Upper lobe of left lung (tissue), 6 donors: ENCODE measurements around the gene BAZ1B. TPM values are rescaled to one million over a fixed set of nuclear protein-coding genes. Genes with fewer than 3 reads are reported as not detected.

Experiments
- ATAC-seq, 2 donors: fragments of 200-7000 bp; cut with Tn5 transposase; one replicate each; pipeline ENCODE4 v1.9.1; 2022; ENCODE audit warnings: mild to moderate bottlenecking in 2 of 2, moderate library complexity in 2 of 2; ENCODE audit not compliant: low FRiP score in 2 of 2
- DNase-seq, 2 donors: peaks; one replicate each; pipeline ENCODE4 v3.0.0-alpha.2; 2019 to 2020
- H3K27ac ChIP-seq, 4 donors: fragments of 200-600 bp; sonication (generic); one replicate each; pipeline ENCODE4 v1.5.1; 2016 to 2019
- H3K27me3 ChIP-seq, 4 donors: fragments of 200-600 bp; sonication (generic); one replicate each; pipeline ENCODE4 v1.5.1; 2017 to 2019
- H3K36me3 ChIP-seq, 4 donors: fragments of 200-600 bp; sonication (generic); one replicate each; pipeline ENCODE4 v1.5.1; 2016 to 2019
- H3K4me1 ChIP-seq, 4 donors: fragments of 200-600 bp; sonication (generic); one replicate each; pipeline ENCODE4 v1.5.1; 2018 to 2019
- H3K4me3 ChIP-seq, 4 donors: fragments of 200-600 bp; sonication (generic); one replicate each; pipeline ENCODE4 v1.5.1; 2017 to 2019; ENCODE audit warnings: mild to moderate bottlenecking in 2 of 4, moderate library complexity in 1 of 4
- H3K9me3 ChIP-seq, 4 donors: fragments of 200-600 bp; sonication (generic); one replicate each; pipeline ENCODE4 v1.5.1; 2018 to 2019
- EP300 ChIP-seq, 4 donors: sonication (generic); formaldehyde crosslinking; IDR thresholded peaks; one replicate each; pipeline ENCODE4 v1.5.1; 2017; ENCODE audit warnings: antibody characterized with exemption in 4 of 4, control low read depth in 2 of 4
- POLR2A ChIP-seq, 4 donors: fragments of 450-650 bp; IDR thresholded peaks; one replicate each; pipeline ENCODE4 v1.5.1; 2016 to 2017; ENCODE audit warnings: antibody characterized with exemption in 4 of 4, mild to moderate bottlenecking in 2 of 4
- POLR2AphosphoS5 ChIP-seq, 2 donors: sonication (generic); formaldehyde crosslinking; IDR thresholded peaks; one replicate each; pipeline ENCODE4 v1.5.1; 2017; ENCODE audit warnings: antibody characterized with exemption in 2 of 2
- WGBS, 2 donors: methylation state at CpG; one replicate each; pipeline ENCODE4 v1.1.5; 2017 to 2018; 5-methylcytosine and 5-hydroxymethylcytosine counted together
- total RNA-seq, 6 donors: library from RNA; depleted of rRNA in 4 of 6; stranded (reverse); fragments of >200 nt in 4 of 6; gene quantifications; one replicate each; pipeline versions ENCODE4 v1.1.0 to v1.2.1, GENCODE V29; 2016 to 2021
- TF ChIP-seq, protein P1 (sequence below), 6 experiments: fragments of 450-650 bp in 4 of 6; fragments of 200-600 bp in 2 of 6; sonication (generic) in 2 of 6; IDR thresholded peaks; one replicate each; pipeline ENCODE4 v1.5.1; 2016 to 2019; ENCODE audit warnings: antibody characterized with exemption in 6 of 6
- donor health status: DM: no; HTN: no; CAD: no; lungs with moderate emphysema.
- donor health status: DM: no; HTN: yes; CAD: no; lungs with severe emphysema.

The BAZ1B gene
- total RNA-seq, 6 donors from 2014 or later: 45.8 to 71.4 (median 56.0) TPM

DNA sequence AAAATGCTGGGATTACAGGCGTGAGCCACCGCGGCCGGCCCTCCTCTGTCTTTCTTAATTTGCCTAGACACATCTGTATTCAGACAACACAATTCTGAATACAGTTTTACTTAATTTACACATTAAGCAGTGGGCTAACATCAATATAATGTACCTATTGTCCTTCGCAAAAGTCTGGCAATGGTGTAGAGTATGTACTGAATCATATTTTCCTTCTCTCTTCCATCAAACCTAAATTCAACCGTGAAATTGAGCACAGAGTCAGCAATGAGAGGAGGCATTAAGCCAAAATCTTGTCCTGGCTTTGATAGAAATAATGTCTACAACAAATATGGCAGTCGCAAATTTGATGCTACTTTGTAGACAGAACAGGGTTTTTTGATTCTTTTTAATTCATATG is 58.1 kb downstream of the BAZ1B start:
- Histone ChIP-seq H3K9me3 (no peaks in the 10 kb centered on the region), H3K4me3 (no peak overlapping the region), H3K4me1 (no peaks in the 10 kb centered on the region), H3K27me3 (no peaks in the 10 kb centered on the region), H3K36me3 (peaks cover 50 to 100% (median 83%) of the 10 kb centered on the region in 4 donors), H3K27ac (no peak overlapping the region)
- ATAC-seq (no peak), DNase-seq (peak in 1 of 2 donors; percentile 26)
- WGBS, 2 donors: 96 to 97% methylated on average over 7 of the region's 7 CpGs
- TF ChIP-seq POLR2A (IDR thresholded peaks at IDR 0.05) (no peak), EP300 (IDR thresholded peaks at IDR 0.05) (no peak), POLR2AphosphoS5 (IDR thresholded peaks at IDR 0.05) (no peak)
- TF ChIP-seq, protein P1, sequence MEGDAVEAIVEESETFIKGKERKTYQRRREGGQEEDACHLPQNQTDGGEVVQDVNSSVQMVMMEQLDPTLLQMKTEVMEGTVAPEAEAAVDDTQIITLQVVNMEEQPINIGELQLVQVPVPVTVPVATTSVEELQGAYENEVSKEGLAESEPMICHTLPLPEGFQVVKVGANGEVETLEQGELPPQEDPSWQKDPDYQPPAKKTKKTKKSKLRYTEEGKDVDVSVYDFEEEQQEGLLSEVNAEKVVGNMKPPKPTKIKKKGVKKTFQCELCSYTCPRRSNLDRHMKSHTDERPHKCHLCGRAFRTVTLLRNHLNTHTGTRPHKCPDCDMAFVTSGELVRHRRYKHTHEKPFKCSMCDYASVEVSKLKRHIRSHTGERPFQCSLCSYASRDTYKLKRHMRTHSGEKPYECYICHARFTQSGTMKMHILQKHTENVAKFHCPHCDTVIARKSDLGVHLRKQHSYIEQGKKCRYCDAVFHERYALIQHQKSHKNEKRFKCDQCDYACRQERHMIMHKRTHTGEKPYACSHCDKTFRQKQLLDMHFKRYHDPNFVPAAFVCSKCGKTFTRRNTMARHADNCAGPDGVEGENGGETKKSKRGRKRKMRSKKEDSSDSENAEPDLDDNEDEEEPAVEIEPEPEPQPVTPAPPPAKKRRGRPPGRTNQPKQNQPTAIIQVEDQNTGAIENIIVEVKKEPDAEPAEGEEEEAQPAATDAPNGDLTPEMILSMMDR (IDR thresholded peaks at IDR 0.05): no peak

DNA sequence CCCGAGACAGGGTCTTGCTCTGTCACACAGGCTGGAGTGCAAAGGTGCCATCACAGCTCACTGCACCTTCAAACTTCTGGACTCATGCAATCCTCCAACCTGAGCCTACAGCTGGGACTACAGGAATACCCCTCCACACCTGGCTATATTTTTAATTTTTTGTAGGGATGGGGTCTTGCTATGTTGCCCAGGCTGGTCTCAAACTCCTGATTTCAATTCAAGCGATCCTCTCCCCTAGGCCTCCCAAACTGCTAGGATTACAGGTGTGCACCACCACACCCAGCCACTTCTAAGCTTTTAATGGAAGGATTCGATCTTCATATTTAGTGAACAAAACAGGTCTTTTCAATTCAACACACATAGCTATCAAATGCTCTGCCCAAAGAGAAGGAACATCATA is 58.8 kb downstream of the BAZ1B start:
- Histone ChIP-seq H3K27ac (no peak overlapping the region), H3K4me1 (no peaks in the 10 kb centered on the region), H3K4me3 (no peak overlapping the region), H3K36me3 (peaks cover 44 to 100% (median 82%) of the 10 kb centered on the region in 4 donors), H3K27me3 (no peaks in the 10 kb centered on the region), H3K9me3 (no peaks in the 10 kb centered on the region)
- no peak for TF ChIP-seq POLR2AphosphoS5 (IDR thresholded peaks at IDR 0.05)
- TF ChIP-seq, protein P1 (IDR thresholded peaks at IDR 0.05): no peak
- no peak for TF ChIP-seq EP300 (IDR thresholded peaks at IDR 0.05)
- no peak for TF ChIP-seq POLR2A (IDR thresholded peaks at IDR 0.05)
- DNase-seq (no peak), ATAC-seq (no peak)
- WGBS, 2 donors: 92 to 97% methylated on average over 3 of the region's 3 CpGs

DNA sequence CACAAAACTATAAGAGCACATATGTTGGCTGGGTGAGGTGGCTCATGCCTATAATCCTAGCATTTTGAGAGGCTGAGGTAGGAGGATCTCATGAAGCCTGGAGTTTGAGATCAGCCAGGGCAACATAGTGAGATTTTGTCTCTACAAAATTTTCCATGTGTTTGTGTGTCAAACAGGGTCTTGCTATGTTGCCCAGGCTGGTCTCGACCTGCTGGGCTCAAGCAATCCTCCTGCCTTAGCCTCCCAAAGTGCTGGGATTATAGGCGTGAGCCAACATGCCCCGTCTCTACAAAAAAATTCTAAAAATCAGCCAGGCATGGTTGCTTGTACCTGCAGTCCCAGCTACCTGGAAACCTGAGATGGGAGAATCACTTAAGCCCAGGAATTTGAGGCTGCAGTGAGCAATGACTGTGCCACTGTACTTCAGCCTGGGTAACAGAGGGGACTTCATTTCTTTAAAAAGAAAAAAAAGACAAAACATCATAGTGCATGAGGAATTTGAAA is 60.3 kb downstream of the BAZ1B start:
- Histone ChIP-seq H3K9me3 (no peaks in the 10 kb centered on the region), H3K36me3 (peaks cover 46 to 100% (median 83%) of the 10 kb centered on the region in 4 donors), H3K4me3 (no peak overlapping the region), H3K4me1 (no peaks in the 10 kb centered on the region), H3K27ac (no peak overlapping the region), H3K27me3 (no peaks in the 10 kb centered on the region)
- DNase-seq (no peak), ATAC-seq (no peak)
- whole genome bisulfite sequencing, 2 donors: 96% methylated on average over 3 of the region's 3 CpGs
- TF ChIP-seq EP300 (IDR thresholded peaks at IDR 0.05) (no peak), POLR2A (IDR thresholded peaks at IDR 0.05) (no peak), POLR2AphosphoS5 (IDR thresholded peaks at IDR 0.05) (no peak)
- TF ChIP-seq, protein P1 (IDR thresholded peaks at IDR 0.05): no peak

DNA sequence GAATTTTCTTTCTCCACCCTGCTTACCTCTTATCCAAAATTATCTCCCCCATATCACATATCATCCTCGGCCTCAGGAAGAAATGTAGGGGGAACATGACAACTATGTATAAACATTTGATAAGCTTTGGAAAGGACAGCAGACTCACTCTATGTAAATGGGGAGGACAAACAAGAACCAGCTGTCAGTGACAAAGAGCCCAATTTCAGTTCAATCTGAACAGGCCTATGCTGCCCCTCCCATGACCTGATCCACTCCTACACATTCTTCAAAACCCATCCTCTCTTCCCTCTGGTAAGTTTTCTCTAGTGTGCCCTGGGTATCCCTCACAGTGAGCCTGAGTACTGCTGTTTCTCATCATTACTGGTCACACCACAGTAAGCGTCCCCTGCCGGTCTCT is 67.7 kb downstream of the BAZ1B start:
- no peak for ATAC-seq
- no peak overlapping the region for H3K4me3 ChIP-seq
- WGBS, 2 donors: 66 to 74% methylated on average over 3 of the region's 3 CpGs
- H3K27ac ChIP-seq: peak overlapping the region in 1 of 4 donors; percentile 7
- H3K9me3 ChIP-seq: no peaks in the 10 kb centered on the region
- peaks cover 8 to 87% (median 61%) of the 10 kb centered on the region in 4 donors for H3K36me3 ChIP-seq
- TF ChIP-seq POLR2AphosphoS5 (IDR thresholded peaks at IDR 0.05): no peak
- TF ChIP-seq POLR2A (IDR thresholded peaks at IDR 0.05): no peak
- TF ChIP-seq, protein P1 (IDR thresholded peaks at IDR 0.05): no peak
- no peak for TF ChIP-seq EP300 (IDR thresholded peaks at IDR 0.05)
- H3K27me3 ChIP-seq: no peaks in the 10 kb centered on the region
- no peak for DNase-seq
- peaks cover 4 to 15% (median 10%) of the 10 kb centered on the region in 4 donors for H3K4me1 ChIP-seq

DNA sequence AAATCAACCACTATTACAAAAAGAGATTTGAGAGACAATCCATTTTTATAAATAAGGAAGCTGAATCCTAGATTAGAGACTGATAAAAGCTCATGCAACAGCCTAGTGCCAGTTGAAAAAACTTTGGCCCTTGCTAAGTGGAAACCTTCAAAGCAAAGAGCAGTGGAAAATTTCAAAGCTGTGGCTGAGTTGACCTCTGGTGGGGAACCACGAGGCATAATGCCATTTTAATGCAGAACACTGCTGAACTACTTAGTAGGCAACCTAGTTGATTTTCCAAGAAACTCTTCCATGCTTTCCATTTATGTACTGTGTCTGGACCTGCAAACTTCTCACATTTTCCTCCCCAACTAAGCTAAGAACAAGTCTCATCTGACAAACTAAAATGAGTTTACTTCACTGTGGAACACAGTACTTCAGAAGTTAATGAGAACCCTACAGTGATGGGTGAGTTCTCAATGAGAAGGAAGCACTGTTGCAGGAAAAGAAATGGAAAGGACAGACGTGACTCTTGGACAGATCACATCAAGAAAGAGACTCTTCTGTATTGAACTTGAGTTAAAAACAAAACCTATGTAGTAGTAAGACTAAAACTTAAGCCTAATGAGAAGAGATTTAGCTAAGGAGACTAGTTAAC is 69.0 kb downstream of the BAZ1B start:
- DNase-seq: no peak
- ATAC-seq: no peak
- Histone ChIP-seq H3K4me3 (no peak overlapping the region), H3K27me3 (no peaks in the 10 kb centered on the region), H3K36me3 (peaks cover 14 to 87% (median 62%) of the 10 kb centered on the region in 4 donors), H3K27ac (no peak overlapping the region), H3K4me1 (peaks cover 4 to 15% (median 10%) of the 10 kb centered on the region in 4 donors), H3K9me3 (no peaks in the 10 kb centered on the region)
- WGBS, 2 donors: 20 to 34% methylated on average over 2 of the region's 2 CpGs
- TF ChIP-seq POLR2AphosphoS5 (IDR thresholded peaks at IDR 0.05) (no peak), POLR2A (IDR thresholded peaks at IDR 0.05) (no peak), EP300 (IDR thresholded peaks at IDR 0.05) (no peak)
- TF ChIP-seq, protein P1 (IDR thresholded peaks at IDR 0.05): no peak
